Right cardiac atrium (tissue), 5 donors: ENCODE data around the gene SHROOM3. TPM values are rescaled to one million over a fixed set of nuclear protein-coding genes. Genes with fewer than 3 reads are reported as not detected.
A peak's percentile ranks its signal among the peaks of the same experiment; 100 is the strongest.

ENCODE experiments used
- ATAC-seq, 2 donors: fragments of 200-7000 bp; cut with Tn5 transposase; one replicate each; pipeline versions ENCODE4 v1.8.0 to v1.9.1; 2020; ENCODE audit warnings: moderate library complexity in 2 of 2, mild to moderate bottlenecking in 1 of 2
- DNase-seq, 3 donors: peaks; one replicate each; pipeline ENCODE4 v3.0.0-alpha.2; 2020
- H3K27ac ChIP-seq: one replicate; pipeline ENCODE4 v1.5.1; 2013; ENCODE audit warnings: mild to moderate bottlenecking, low read length, control low read depth, moderate library complexity
- H3K27me3 ChIP-seq: one replicate; pipeline ENCODE4 v1.6.1; 2013; ENCODE audit not compliant: control insufficient read depth, insufficient read depth
- H3K4me1 ChIP-seq: one replicate; pipeline ENCODE4 v1.6.1; 2013; ENCODE audit warnings: low read length; ENCODE audit not compliant: control insufficient read depth, insufficient read depth
- H3K4me3 ChIP-seq: one replicate; pipeline ENCODE4 v1.5.1; 2013; ENCODE audit warnings: low read length, control low read depth
- H3K9me3 ChIP-seq: one replicate; pipeline ENCODE4 v1.6.1; 2013; ENCODE audit warnings: low read length; ENCODE audit not compliant: control insufficient read depth
- WGBS: extraction: QIAGEN DNeasy Blood & Tissue Kit; methylation state at CpG from one replicate; pipeline ENCODE4 v1.1.7; 2013; 5-methylcytosine and 5-hydroxymethylcytosine counted together
- intact Hi-C, 4 donors: fragments of 100-400 bp; cut with DNase I; formaldehyde crosslinking; loops; one replicate each; pipeline versions ENCODE4 v1.11.0 to v1.14.0; 2022 to 2023
- polyA plus RNA-seq: library from polyadenylated mRNA; stranded (reverse); fragments of 200-250 nt; gene quantifications from one replicate; pipeline ENCODE4 v1.2.3, GENCODE V29; 2013
- total RNA-seq, 4 donors: library from RNA; stranded (reverse); fragmentation: NEBNext Ultra II Directional; extraction: Animal tissue kit (Norgen Biotek cat#: 25700); gene quantifications; one replicate each; pipeline ENCODE4 v1.2.1, GENCODE V29; 2021
- donor health status: healthy with polysubstance abuse.
- donor health status: DM: no; HTN: yes; CAD: no.
- donor health status: DM: no; HTN: no; CAD: no.
- donor health status: DM: no; HTN: yes; CAD: no; lungs with severe emphysema.
- donor health status: DM: yes; HTN: yes; CAD: no.

SHROOM3 gene
- total and polyA plus RNA-seq, 5 donors, result 4.6 to 11.8 (median 10.9) TPM

GRCh38 chr4:76744241-76744921 is 309.4 kb downstream of the SHROOM3 start:
- Histone ChIP-seq H3K27ac (no peak overlapping the region), H3K27me3 (no peaks in the 10 kb centered on the region), H3K4me1 (no peaks in the 10 kb centered on the region), H3K9me3 (no peaks in the 10 kb centered on the region), H3K4me3 (no peak overlapping the region)
- ATAC-seq (no peak), DNase-seq (no peak)
- WGBS, result 86% methylated on average over 1 of the region's 1 CpG
- intact Hi-C loops, result no loop called here

DNA sequence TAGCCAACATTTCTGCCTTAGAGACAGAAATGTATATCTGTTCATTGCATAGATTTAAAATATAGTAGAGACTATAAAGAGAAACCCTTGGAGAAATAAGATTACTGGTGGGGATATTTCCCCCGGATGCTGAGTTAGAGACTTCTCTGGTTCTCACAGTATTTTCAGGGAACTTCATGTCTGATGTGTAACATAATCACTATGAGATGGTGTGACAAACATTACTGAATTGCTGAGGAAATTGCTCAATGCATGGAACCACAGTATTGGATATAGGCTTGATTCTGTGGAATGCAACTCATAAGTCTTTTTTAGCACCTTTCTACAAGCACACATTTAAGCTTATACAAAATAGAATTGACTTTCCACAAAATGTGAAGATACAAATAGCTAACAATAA is 310.2 kb downstream of the SHROOM3 start:
- intact Hi-C loops, result no loop called here
- no peaks in the 10 kb centered on the region for H3K4me1 ChIP-seq
- ATAC-seq (no peak), DNase-seq (no peak)
- H3K9me3 ChIP-seq, result no peaks in the 10 kb centered on the region
- H3K27me3 ChIP-seq, result no peaks in the 10 kb centered on the region
- H3K27ac ChIP-seq, result no peak overlapping the region
- no peak overlapping the region for H3K4me3 ChIP-seq
- 94% methylated on average over 1 of the region's 1 CpG for WGBS

- H3K27ac ChIP-seq, result no peak overlapping the region
- ATAC-seq (no peak), DNase-seq (no peak)
- no peaks in the 10 kb centered on the region for H3K4me1 ChIP-seq
- intact Hi-C loops, result no loop called here
- no peaks in the 10 kb centered on the region for H3K27me3 ChIP-seq
- WGBS, result 82% methylated on average over 2 of the region's 2 CpGs
- no peak overlapping the region for H3K4me3 ChIP-seq
- H3K9me3 ChIP-seq, result no peaks in the 10 kb centered on the region
Measured at GRCh38 chr4:76747563-76747962, 312.5 kb downstream of the SHROOM3 start.

DNA sequence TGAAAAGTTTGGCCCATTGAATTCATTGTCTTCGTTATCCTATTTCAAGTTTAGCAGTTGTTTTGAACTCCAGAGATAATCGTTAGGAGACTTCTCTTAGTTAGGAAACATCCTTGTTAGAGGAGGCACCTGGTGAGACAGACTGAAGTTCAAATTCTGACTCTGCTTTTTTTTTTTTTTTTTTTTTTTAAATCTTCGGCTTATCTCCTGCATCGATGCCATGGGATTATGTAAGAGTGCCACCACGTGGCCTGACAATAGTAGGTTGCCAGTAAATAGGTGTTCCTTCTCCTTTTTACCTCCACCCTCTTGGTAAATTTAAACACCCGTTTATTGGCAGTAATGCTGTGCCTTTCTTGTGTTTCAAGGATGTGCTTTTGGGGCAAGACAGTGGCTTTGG is 313.6 kb downstream of the SHROOM3 start:
- Histone ChIP-seq H3K9me3 (no peaks in the 10 kb centered on the region), H3K27ac (no peak overlapping the region), H3K4me1 (no peaks in the 10 kb centered on the region), H3K27me3 (no peaks in the 10 kb centered on the region), H3K4me3 (no peak overlapping the region)
- ATAC-seq (no peak), DNase-seq (no peak)
- intact Hi-C loops, result no loop called here
- WGBS, result 43% methylated on average over 6 of the region's 6 CpGs

DNA sequence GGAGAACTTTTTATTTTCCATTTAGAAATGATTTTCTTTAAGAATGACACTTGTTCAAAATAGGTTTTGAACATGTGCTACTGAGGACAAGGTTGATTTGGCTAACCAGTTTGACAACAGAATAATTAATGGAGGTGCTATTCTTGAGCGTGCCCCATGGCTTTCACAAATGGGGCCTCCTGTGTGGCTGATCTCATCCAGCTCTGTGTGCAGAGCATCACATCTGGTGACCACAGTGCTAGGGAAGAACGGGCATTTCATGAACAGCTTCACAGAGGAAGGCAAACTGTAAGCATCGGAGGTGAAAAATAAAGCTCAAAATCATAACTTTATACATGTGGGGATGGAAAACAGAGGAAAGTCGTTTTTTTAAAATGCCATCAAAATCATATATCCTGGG is 314.3 kb downstream of the SHROOM3 start:
- WGBS, result 87% methylated on average over 4 of the region's 4 CpGs

GRCh38 chr4:76750716-76751115 is 315.7 kb downstream of the SHROOM3 start:
- ATAC-seq, result no peak
- intact Hi-C loops, result loop anchor here in 3 of 4 donors (10.0 kb wide), 3 partner anchors 56 to 316 kb away; partner anchors contain the start of gene SHROOM3 (in 1 of the 3)
- no peak overlapping the region for H3K4me3 ChIP-seq
- H3K4me1 ChIP-seq, result no peaks in the 10 kb centered on the region
- no peaks in the 10 kb centered on the region for H3K27me3 ChIP-seq
- 79% methylated on average over 3 of the region's 3 CpGs for WGBS
- no peaks in the 10 kb centered on the region for H3K9me3 ChIP-seq
- DNase-seq, result no peak
- no peak overlapping the region for H3K27ac ChIP-seq

More for the DNA sequence above, 314.3 kb downstream of the SHROOM3 start:
- Histone ChIP-seq H3K27me3 (no peaks in the 10 kb centered on the region), H3K4me3 (no peak overlapping the region), H3K27ac (no peak overlapping the region), H3K9me3 (no peaks in the 10 kb centered on the region), H3K4me1 (no peaks in the 10 kb centered on the region)
- intact Hi-C loops, result no loop called here
- DNase-seq (no peak), ATAC-seq (no peak)

- Histone ChIP-seq H3K9me3 (no peaks in the 10 kb centered on the region), H3K4me1 (no peaks in the 10 kb centered on the region), H3K4me3 (no peak overlapping the region), H3K27me3 (no peaks in the 10 kb centered on the region), H3K27ac (no peak overlapping the region)
- intact Hi-C loops, result loop anchor here in 3 of 4 donors (10.0 kb wide), 3 partner anchors 57 to 317 kb away; partner anchors contain the start of gene SHROOM3 (in 1 of the 3)
- ATAC-seq (no peak), DNase-seq (no peak)
- 93% methylated on average over 3 of the region's 3 CpGs for WGBS
Measured at GRCh38 chr4:76751612-76752343, 316.7 kb downstream of the SHROOM3 start.

- Histone ChIP-seq H3K4me3 (no peak overlapping the region), H3K9me3 (no peaks in the 10 kb centered on the region), H3K27me3 (no peaks in the 10 kb centered on the region), H3K4me1 (no peaks in the 10 kb centered on the region), H3K27ac (peak overlapping the region; percentile 56)
- WGBS, result 38% methylated on average over 3 of the region's 3 CpGs
- DNase-seq (peak in 1 of 3 donors; percentile 26), ATAC-seq (peak; percentile 75 to 87)
- intact Hi-C loops, result loop anchor here in 3 of 4 donors (10.0 kb wide), 3 partner anchors 58 to 318 kb away; partner anchors contain the start of gene SHROOM3 (in 1 of the 3)
Measured at GRCh38 chr4:76752861-76753501, 318.0 kb downstream of the SHROOM3 start.

DNA sequence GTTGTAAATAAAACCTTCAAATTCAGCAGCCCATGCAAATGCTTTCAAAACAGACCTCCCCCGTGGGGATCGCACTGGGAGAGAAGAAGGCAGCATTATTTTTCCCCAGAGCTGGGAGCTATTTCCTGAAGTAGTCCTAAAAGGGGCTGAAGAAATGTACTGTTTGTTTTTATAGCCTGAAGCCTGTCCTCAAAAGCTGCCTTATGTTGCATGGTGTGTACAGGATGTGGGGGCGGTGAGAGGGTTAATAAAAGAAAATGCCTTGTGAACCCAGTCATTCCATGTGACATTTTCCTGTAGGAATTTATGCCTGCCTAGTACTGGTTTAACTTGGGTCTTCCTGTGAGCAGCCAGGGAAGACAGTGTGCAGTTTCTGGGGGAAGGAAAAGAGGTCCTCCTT is 318.8 kb downstream of the SHROOM3 start:
- Histone ChIP-seq H3K27ac (no peak overlapping the region), H3K9me3 (no peaks in the 10 kb centered on the region), H3K27me3 (no peaks in the 10 kb centered on the region), H3K4me1 (no peaks in the 10 kb centered on the region), H3K4me3 (peak overlapping the region; percentile 8)
- intact Hi-C loops, result loop anchor here in 3 of 4 donors (10.0 kb wide), 3 partner anchors 59 to 319 kb away; partner anchors contain the start of gene SHROOM3 (in 1 of the 3)
- ATAC-seq (peak in 1 of 2 donors; percentile 51), DNase-seq (peak in 1 of 3 donors; percentile 44)
- WGBS, result 32% methylated on average over 3 of the region's 3 CpGs

DNA sequence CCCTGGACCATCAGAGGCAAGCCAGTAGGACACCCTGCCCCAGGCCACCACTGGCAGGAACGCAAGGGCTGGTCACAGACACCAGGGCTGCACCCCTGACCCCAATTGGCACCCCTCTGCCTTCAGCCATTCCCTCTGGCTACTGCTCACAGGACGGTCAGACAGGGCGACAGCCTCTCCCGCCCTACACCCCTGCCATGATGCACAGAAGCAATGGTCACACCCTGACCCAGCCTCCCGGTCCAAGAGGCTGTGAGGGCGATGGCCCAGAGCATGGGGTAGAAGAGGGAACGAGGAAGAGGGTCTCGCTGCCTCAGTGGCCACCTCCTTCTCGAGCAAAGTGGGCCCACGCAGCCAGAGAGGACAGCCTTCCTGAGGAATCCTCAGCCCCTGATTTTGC is 319.4 kb downstream of the SHROOM3 start:
- intact Hi-C loops, result loop anchor here in 3 of 4 donors (10.0 kb wide), 3 partner anchors 60 to 320 kb away; partner anchors contain the start of gene SHROOM3 (in 1 of the 3)
- Histone ChIP-seq H3K27ac (no peak overlapping the region), H3K9me3 (no peaks in the 10 kb centered on the region), H3K4me1 (no peaks in the 10 kb centered on the region), H3K27me3 (no peaks in the 10 kb centered on the region), H3K4me3 (no peak overlapping the region)
- WGBS, result 89% methylated on average over 10 of the region's 10 CpGs
- peak in 2 of 3 donors; percentile 56 to 60 for DNase-seq
- no peak for ATAC-seq

- Histone ChIP-seq H3K27me3 (no peaks in the 10 kb centered on the region), H3K9me3 (no peaks in the 10 kb centered on the region), H3K4me3 (no peak overlapping the region), H3K27ac (no peak overlapping the region), H3K4me1 (no peaks in the 10 kb centered on the region)
- DNase-seq, result no peak
- intact Hi-C loops, result loop anchor here (5.0 to 10.0 kb wide), 4 partner anchors 61 to 321 kb away; partner anchors contain the start of gene SHROOM3 (in 1 of the 4)
- no peak for ATAC-seq
Measured at GRCh38 chr4:76755756-76756155, 320.7 kb downstream of the SHROOM3 start.
